GM12873 (cell line): Measurements from ENCODE around the gene COL5A1.

Source experiments
- CTCF ChIP-seq: IDR thresholded peaks from 2 replicates; pipeline ENCODE4 v1.5.1; 2012; ENCODE audit warnings: low read depth, mild to moderate bottlenecking, moderate library complexity, low read length, control low read depth; ENCODE audit not compliant: insufficient read depth; ENCODE audit errors: missing control alignments

Gene COL5A1

GRCh38 chr9:134791009-134791408 is 149.4 kb downstream of the COL5A1 start:
- TF ChIP-seq CTCF: no peak

GRCh38 chr9:134792627-134793026 is 151.0 kb downstream of the COL5A1 start:
- TF ChIP-seq CTCF: no peak

GRCh38 chr9:134793288-134794188 is 151.9 kb downstream of the COL5A1 start:
- TF ChIP-seq CTCF: no peak

- TF ChIP-seq CTCF: no peak
These were observed 153.2 kb downstream of the COL5A1 start for GRCh38 chr9:134794663-134795370.

- TF ChIP-seq CTCF: no peak
These were observed 153.8 kb downstream of the COL5A1 start for GRCh38 chr9:134795446-134795845.

GRCh38 chr9:134796882-134797281 is 155.3 kb downstream of the COL5A1 start:
- TF ChIP-seq CTCF: no peak

GRCh38 chr9:134800791-134801339 is 159.3 kb downstream of the COL5A1 start:
- no peak for TF ChIP-seq CTCF
